Karpas-422 (cell line): Measurements from ENCODE around the gene NUDT21. TPM values are rescaled to one million over a fixed set of nuclear protein-coding genes. Genes with fewer than 3 reads are reported as not detected.
"Not testable (repeated sequence)": the region's sequence is repeated elsewhere in the genome, so short reads cannot be mapped to it uniquely, and the experiment has no call there.

Experiments
- DNase-seq: peaks from one replicate; pipeline ENCODE4 v3.0.0-alpha.2; 2015
- H2AFZ ChIP-seq: fragments of 200-600 bp; sonication (generic); 2 replicates; pipeline ENCODE4 v1.6.1; 2014; ENCODE audit warnings: antibody characterized with exemption, low read length, mixed read lengths
- H3K27ac ChIP-seq: fragments of 200-600 bp; sonication (generic); 2 replicates; pipeline ENCODE4 v1.5.1; 2014; ENCODE audit warnings: mild to moderate bottlenecking, low read length, moderate library complexity
- H3K27me3 ChIP-seq: fragments of 200-600 bp; sonication (generic); 2 replicates; pipeline ENCODE4 v1.6.1; 2014; ENCODE audit warnings: low read length, mixed read lengths
- H3K36me3 ChIP-seq: fragments of 200-600 bp; sonication (generic); 2 replicates; pipeline ENCODE4 v1.6.1; 2014; ENCODE audit warnings: low read length, mixed read lengths; ENCODE audit not compliant: insufficient read depth
- H3K4me1 ChIP-seq: fragments of 200-600 bp; sonication (generic); 2 replicates; pipeline ENCODE4 v1.6.1; 2014; ENCODE audit warnings: mild to moderate bottlenecking, low read length, mixed read lengths
- H3K4me2 ChIP-seq: fragments of 200-600 bp; sonication (generic); 2 replicates; pipeline ENCODE4 v1.6.1; 2014; ENCODE audit warnings: low read length, low read depth, mild to moderate bottlenecking; ENCODE audit not compliant: poor library complexity, severe bottlenecking
- H3K4me3 ChIP-seq: fragments of 200-600 bp; sonication (generic); 2 replicates; pipeline ENCODE4 v1.5.1; 2014; ENCODE audit warnings: mild to moderate bottlenecking, antibody characterized with exemption, low read length, mixed read lengths
- H3K79me2 ChIP-seq: fragments of 200-600 bp; sonication (generic); 2 replicates; pipeline ENCODE4 v1.6.1; 2014; ENCODE audit warnings: mild to moderate bottlenecking, low read length, mixed read lengths
- H3K9ac ChIP-seq: fragments of 200-600 bp; sonication (generic); 2 replicates; pipeline ENCODE4 v1.6.0; 2014; ENCODE audit warnings: low read length
- H3K9me2 ChIP-seq: fragments of 200-600 bp; sonication (generic), shearing (Covaris generic); replicated peaks from 2 replicates; pipeline ENCODE4 v1.6.0; 2014; ENCODE audit warnings: mild to moderate bottlenecking, low read length, moderate library complexity; ENCODE audit not compliant: insufficient read depth
- H3K9me3 ChIP-seq: fragments of 300-700, 200-600 bp; sonication (generic); 2 replicates; pipeline ENCODE4 v1.6.1; 2014; ENCODE audit warnings: low read length, mixed read lengths
- H4K20me1 ChIP-seq: fragments of 200-600 bp; sonication (generic); 2 replicates; pipeline ENCODE4 v1.6.1; 2014; ENCODE audit warnings: mild to moderate bottlenecking, antibody characterized with exemption, low read length, low read depth; ENCODE audit not compliant: insufficient read depth
- total RNA-seq: library from RNA; depleted of rRNA; stranded (reverse); fragments of >200 nt; shearing (Covaris generic); gene quantifications from 2 replicates; pipeline ENCODE4 v1.2.3, GENCODE V29; 2014; ENCODE audit warnings: low replicate concordance

NUDT21 gene
- total RNA-seq, 1 experiment from 2014 or later, result 170 TPM

DNA sequence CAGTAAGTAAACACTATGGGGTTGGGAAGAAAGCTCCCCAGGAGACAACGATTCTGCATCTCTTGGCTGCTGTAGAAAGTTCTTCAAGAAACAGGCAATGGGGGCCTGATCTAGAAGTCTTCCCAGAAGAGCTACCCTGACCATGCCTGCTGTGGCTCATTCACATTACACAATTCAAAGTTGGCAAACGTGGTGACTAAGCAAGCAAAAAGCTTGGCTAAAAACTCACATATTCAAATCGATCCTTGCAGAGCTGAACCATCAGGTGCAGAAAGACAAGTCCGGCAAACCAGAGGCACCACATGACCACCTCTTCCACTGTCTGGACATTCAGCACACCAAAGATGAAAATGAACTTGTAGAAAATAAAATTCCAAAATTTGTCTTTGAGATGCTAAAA is 41.9 kb downstream of the NUDT21 start:
- H4K20me1 ChIP-seq, result no peaks in the 10 kb centered on the region
- no peak overlapping the region for H3K4me3 ChIP-seq
- H3K27ac ChIP-seq, result peak overlapping the region; percentile 14; the same call in 1 of the 2 replicates
- no peak overlapping the region for H2AFZ ChIP-seq
- H3K27me3 ChIP-seq, result no peaks in the 10 kb centered on the region
- no peaks in the 10 kb centered on the region for H3K9me3 ChIP-seq
- H3K79me2 ChIP-seq, result peaks cover 73% of the 10 kb centered on the region
- H3K9ac ChIP-seq, result no peak overlapping the region
- H3K9me2 ChIP-seq, result no peaks in the 10 kb centered on the region
- peaks cover 26% of the 10 kb centered on the region for H3K36me3 ChIP-seq
- H3K4me1 ChIP-seq, result peaks cover 8% of the 10 kb centered on the region; the same call in 1 of the 2 replicates
- DNase-seq, result no peak
- no peak overlapping the region for H3K4me2 ChIP-seq

DNA sequence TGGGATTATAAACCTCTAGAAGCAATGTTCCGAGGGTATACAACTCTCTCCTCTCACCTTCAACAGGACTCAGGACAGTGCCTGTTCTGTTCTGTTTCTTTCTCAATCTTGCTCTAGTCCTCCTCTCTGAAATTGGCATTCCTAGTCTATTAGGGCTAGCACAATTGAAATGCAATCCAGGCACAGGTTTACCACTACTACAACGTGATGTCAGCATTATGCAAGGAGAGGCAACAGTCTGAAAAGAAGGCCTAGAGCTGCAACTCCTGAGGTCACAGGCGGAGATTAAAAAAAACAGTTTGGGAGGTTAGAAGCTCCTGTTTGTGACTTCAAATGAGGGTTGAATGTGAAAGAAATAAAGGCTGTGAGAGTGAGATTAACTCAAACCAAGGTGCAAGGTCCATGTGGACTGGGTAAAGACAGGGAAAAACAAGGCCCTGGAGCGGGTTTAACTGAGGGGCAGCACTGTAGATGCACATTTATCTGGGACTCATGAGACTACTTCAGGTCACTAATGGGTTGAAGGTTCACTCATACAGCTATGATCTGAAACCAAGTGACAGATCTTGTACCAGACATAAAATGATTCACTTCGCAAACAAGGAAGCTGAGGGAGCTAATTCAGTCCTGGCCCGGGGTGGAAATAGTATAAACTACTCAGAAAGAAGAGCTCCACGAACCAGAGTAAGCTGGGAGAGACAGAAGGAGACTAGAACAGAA is 42.6 kb downstream of the NUDT21 start:
- Histone ChIP-seq H3K4me3 (no peak overlapping the region), H3K9me2 (no peaks in the 10 kb centered on the region), H3K4me1 (peaks cover 8% of the 10 kb centered on the region; the same call in 1 of the 2 replicates), H3K36me3 (peaks cover 28% of the 10 kb centered on the region), H3K9ac (no peak overlapping the region), H4K20me1 (no peaks in the 10 kb centered on the region), H3K9me3 (no peaks in the 10 kb centered on the region), H3K27me3 (no peaks in the 10 kb centered on the region), H3K4me2 (no peak overlapping the region), H2AFZ (no peak overlapping the region), H3K27ac (peak overlapping the region; percentile 14; the same call in 1 of the 2 replicates), H3K79me2 (peaks cover 68% of the 10 kb centered on the region)
- DNase-seq, result no peak

DNA sequence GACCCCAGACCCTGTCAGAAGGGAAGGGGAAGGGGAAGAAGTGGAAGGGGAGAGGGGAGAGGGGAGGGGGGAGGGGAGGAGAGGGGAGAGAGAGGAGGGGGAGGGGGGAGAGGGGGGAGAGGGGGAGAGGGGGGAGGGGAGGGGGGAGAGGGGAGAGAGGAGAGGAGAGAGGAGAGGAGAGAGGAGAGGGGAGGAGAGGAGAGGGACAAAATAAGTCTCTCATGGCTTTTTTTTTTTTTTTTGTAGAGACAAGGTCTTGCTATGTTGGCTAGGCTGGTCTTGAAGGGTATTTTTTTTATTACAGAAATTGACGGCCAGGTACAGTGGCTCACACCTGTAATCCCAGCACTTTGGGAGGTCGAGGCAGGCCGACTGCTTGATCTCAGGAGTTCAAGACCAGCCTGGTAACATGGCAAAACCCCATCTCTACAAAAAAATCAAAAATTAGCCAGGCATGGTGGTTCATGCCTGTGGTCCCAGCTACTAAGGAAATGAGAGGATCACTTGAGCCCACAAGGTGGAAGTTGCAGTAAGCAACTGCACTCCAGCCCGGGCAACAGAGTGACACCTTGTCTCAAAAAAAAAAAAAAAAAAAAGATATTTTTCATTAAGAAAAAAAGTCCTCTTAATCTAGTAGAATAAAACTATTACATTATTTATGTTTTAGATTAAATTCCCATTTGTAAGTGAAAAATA is 45.0 kb downstream of the NUDT21 start:
- no peak overlapping the region for H3K27ac ChIP-seq
- peaks cover 8% of the 10 kb centered on the region; the same call in 1 of the 2 replicates for H3K4me1 ChIP-seq
- H3K79me2 ChIP-seq, result peaks cover 54% of the 10 kb centered on the region
- H3K9ac ChIP-seq, result no peak overlapping the region
- H3K27me3 ChIP-seq, result no peaks in the 10 kb centered on the region
- H3K4me2 ChIP-seq, result no peak overlapping the region
- no peak overlapping the region for H2AFZ ChIP-seq
- H3K36me3 ChIP-seq, result peaks cover 46% of the 10 kb centered on the region
- no peaks in the 10 kb centered on the region for H4K20me1 ChIP-seq
- H3K9me3 ChIP-seq, result no peaks in the 10 kb centered on the region
- no peaks in the 10 kb centered on the region for H3K9me2 ChIP-seq
- no peak overlapping the region for H3K4me3 ChIP-seq
- DNase-seq, result no peak

DNA sequence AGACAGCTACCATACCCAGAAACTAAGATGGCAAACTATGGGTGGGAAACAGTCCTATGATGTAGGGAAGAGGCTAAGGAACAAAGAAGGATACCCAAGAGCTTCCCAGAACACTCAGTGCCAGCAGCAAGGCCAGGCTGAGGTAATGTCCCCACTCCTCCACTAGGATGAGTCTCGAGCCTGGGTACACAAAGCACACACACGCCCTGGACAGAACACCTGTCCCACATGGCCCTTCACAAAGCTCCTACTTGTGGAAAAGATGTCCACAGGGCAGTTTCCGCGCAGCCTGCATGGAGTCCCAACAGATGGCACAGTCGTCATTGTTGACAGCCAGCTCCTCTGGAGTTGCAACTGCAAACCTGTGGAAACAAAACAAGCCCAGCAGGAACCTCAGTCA is 49.6 kb downstream of the NUDT21 start:
- Histone ChIP-seq H3K4me2 (no peak overlapping the region), H4K20me1 (no peaks in the 10 kb centered on the region), H3K4me3 (no peak overlapping the region), H3K9me3 (no peaks in the 10 kb centered on the region), H3K9ac (no peak overlapping the region), H3K36me3 (peaks cover 49% of the 10 kb centered on the region), H3K27me3 (no peaks in the 10 kb centered on the region), H3K27ac (no peak overlapping the region), H3K9me2 (no peaks in the 10 kb centered on the region), H3K79me2 (peaks cover 55% of the 10 kb centered on the region), H3K4me1 (no peaks in the 10 kb centered on the region), H2AFZ (no peak overlapping the region)
- DNase-seq, result peak; percentile 61

DNA sequence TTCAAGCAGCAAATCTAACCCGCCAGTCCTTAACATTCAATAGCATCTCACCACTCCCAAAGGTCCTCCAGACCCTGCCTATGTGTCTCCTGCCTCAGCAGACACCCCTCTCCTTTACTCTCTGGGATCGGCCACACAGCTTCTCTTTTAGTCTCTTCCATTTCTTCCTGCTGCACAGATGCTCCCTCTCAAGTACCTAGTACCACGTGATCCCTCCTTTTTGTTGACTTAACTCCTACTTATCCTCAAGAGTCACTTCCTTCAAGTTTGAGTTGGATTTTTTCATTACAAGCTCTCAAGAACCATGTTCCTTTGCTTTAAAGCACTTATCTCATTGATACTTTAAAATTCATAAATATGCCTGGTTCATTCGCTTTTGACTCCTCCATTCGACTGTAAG is 50.7 kb downstream of the NUDT21 start:
- Histone ChIP-seq H4K20me1 (no peaks in the 10 kb centered on the region), H3K4me2 (no peak overlapping the region), H3K4me1 (no peaks in the 10 kb centered on the region), H3K9me3 (no peaks in the 10 kb centered on the region), H3K9ac (no peak overlapping the region), H3K4me3 (no peak overlapping the region), H3K9me2 (no peaks in the 10 kb centered on the region), H3K27me3 (no peaks in the 10 kb centered on the region), H2AFZ (no peak overlapping the region), H3K27ac (no peak overlapping the region), H3K79me2 (peaks cover 53% of the 10 kb centered on the region), H3K36me3 (peaks cover 49% of the 10 kb centered on the region)
- no peak for DNase-seq

DNA sequence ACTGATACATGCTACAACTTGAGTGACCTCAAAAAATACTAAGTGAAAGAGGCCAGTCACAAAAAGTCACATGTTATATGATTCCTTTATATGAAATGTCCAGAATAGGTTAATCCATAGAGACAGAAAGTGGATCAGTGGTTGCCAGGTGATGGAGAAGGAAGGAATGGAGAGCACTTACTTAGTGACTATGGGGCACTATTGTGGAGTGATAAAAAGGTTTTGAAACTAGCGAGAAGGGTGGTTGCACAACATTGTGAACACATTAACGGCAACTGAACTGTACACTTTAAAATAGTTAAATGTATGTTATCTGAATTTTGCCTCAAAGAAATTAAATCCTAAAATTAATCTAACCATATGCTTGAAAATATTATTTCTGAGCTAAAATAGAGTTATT is 51.6 kb downstream of the NUDT21 start:
- peaks cover 43% of the 10 kb centered on the region for H3K79me2 ChIP-seq
- no peaks in the 10 kb centered on the region for H3K9me3 ChIP-seq
- H4K20me1 ChIP-seq, result no peaks in the 10 kb centered on the region
- H3K9ac ChIP-seq, result no peak overlapping the region
- H3K27me3 ChIP-seq, result no peaks in the 10 kb centered on the region
- DNase-seq, result no peak
- no peaks in the 10 kb centered on the region for H3K4me1 ChIP-seq
- peaks cover 42% of the 10 kb centered on the region for H3K36me3 ChIP-seq
- H3K9me2 ChIP-seq, result no peaks in the 10 kb centered on the region
- no peak overlapping the region for H3K4me2 ChIP-seq
- H2AFZ ChIP-seq, result no peak overlapping the region
- no peak overlapping the region for H3K4me3 ChIP-seq
- no peak overlapping the region for H3K27ac ChIP-seq

GRCh38 chr16:56399047-56399446 is 52.1 kb downstream of the NUDT21 start:
- Histone ChIP-seq H3K9me3 (no peaks in the 10 kb centered on the region), H2AFZ (no peak overlapping the region), H3K4me1 (no peaks in the 10 kb centered on the region), H3K9ac (no peak overlapping the region), H3K9me2 (no peaks in the 10 kb centered on the region), H3K27me3 (no peaks in the 10 kb centered on the region), H3K4me3 (no peak overlapping the region), H3K36me3 (peaks cover 38% of the 10 kb centered on the region), H4K20me1 (no peaks in the 10 kb centered on the region), H3K27ac (no peak overlapping the region), H3K4me2 (no peak overlapping the region), H3K79me2 (peaks cover 39% of the 10 kb centered on the region)
- DNase-seq, result no peak

GRCh38 chr16:56396724-56397123 is 54.4 kb downstream of the NUDT21 start:
- H3K27ac ChIP-seq, result not testable (repeated sequence)

More at GRCh38 chr16:56396724-56397123, 54.4 kb downstream of the NUDT21 start:
- peaks cover 32% of the 10 kb centered on the region for H3K79me2 ChIP-seq
- H3K27me3 ChIP-seq, H3K9ac ChIP-seq, H3K9me3 ChIP-seq, H3K4me2 ChIP-seq, H2AFZ ChIP-seq, H3K9me2 ChIP-seq, H3K4me1 ChIP-seq, H4K20me1 ChIP-seq, H3K4me3 ChIP-seq, DNase-seq: not testable (repeated sequence)
- peaks cover 25% of the 10 kb centered on the region for H3K36me3 ChIP-seq
